Osteocyte (in vitro differentiated cells): ENCODE results near the gene TCERG1L. TPM values are rescaled to one million over a fixed set of nuclear protein-coding genes. Genes with fewer than 3 reads are reported as not detected.

ENCODE experiments used
- DNase-seq: peaks from one replicate; pipeline ENCODE4 v3.0.0; 2021; ENCODE audit warnings: mixed read lengths; ENCODE audit not compliant: unreplicated experiment; ENCODE audit errors: extremely low spot score
- H3K27ac Mint-ChIP-seq: one replicate; pipeline ENCODE4 v1.8.0; 2021; ENCODE audit warnings: mild to moderate bottlenecking, mixed read lengths; ENCODE audit not compliant: unreplicated experiment
- H3K27me3 Mint-ChIP-seq: one replicate; pipeline ENCODE4 v1.8.0; 2021; ENCODE audit warnings: mixed read lengths; ENCODE audit not compliant: unreplicated experiment
- H3K36me3 Mint-ChIP-seq: one replicate; pipeline ENCODE4 v1.8.0; 2021; ENCODE audit warnings: mixed read lengths; ENCODE audit not compliant: unreplicated experiment
- H3K4me1 Mint-ChIP-seq: one replicate; pipeline ENCODE4 v1.8.0; 2021; ENCODE audit warnings: mixed read lengths; ENCODE audit not compliant: unreplicated experiment
- H3K4me3 Mint-ChIP-seq: one replicate; pipeline ENCODE4 v1.8.0; 2021; ENCODE audit warnings: mild to moderate bottlenecking, moderate library complexity, mixed read lengths; ENCODE audit not compliant: unreplicated experiment
- H3K9me3 Mint-ChIP-seq: one replicate; pipeline ENCODE4 v1.8.0; 2021; ENCODE audit warnings: mixed read lengths; ENCODE audit not compliant: unreplicated experiment
- total RNA-seq: library from RNA; stranded (reverse); gene quantifications from 2 replicates; pipeline ENCODE4 v1.2.1, GENCODE V29; 2021
- TF ChIP-seq, protein P1 (sequence below): fragments of 200-600 bp; sonication (generic); IDR thresholded peaks from 2 replicates; pipeline ENCODE4 v1.5.0; 2021; ENCODE audit warnings: antibody characterized with exemption, mild to moderate bottlenecking, moderate library complexity

Gene TCERG1L
- total RNA-seq, 1 donor from 2014 or later: not detected

DNA sequence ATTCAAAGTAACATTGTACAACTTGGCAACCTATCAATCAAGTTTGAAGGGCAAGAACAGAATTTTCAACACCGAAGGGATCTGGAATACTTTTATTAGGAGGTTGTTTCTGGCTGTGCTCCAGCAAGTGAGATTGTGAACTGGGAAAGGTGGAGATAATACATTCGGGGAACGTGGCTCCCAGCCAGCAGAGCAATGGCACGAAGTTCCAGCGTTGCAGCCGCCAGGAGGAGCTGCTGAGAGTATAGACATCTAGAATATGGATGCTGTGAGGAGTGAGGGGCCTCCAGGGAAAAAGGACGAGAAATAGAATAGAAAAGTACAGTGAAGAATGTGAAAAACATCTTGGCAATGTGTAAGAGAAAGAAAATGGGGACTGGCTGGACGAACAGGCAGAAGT is 69.5 kb downstream of the TCERG1L start:
- Mint-ChIP-seq H3K27me3 (no peaks in the 10 kb centered on the region), H3K9me3 (peaks cover 31% of the 10 kb centered on the region), H3K4me3 (no peak overlapping the region), H3K4me1 (no peaks in the 10 kb centered on the region), H3K36me3 (peaks cover 6% of the 10 kb centered on the region), H3K27ac (no peak overlapping the region)
- DNase-seq: no peak
- TF ChIP-seq, protein P1, sequence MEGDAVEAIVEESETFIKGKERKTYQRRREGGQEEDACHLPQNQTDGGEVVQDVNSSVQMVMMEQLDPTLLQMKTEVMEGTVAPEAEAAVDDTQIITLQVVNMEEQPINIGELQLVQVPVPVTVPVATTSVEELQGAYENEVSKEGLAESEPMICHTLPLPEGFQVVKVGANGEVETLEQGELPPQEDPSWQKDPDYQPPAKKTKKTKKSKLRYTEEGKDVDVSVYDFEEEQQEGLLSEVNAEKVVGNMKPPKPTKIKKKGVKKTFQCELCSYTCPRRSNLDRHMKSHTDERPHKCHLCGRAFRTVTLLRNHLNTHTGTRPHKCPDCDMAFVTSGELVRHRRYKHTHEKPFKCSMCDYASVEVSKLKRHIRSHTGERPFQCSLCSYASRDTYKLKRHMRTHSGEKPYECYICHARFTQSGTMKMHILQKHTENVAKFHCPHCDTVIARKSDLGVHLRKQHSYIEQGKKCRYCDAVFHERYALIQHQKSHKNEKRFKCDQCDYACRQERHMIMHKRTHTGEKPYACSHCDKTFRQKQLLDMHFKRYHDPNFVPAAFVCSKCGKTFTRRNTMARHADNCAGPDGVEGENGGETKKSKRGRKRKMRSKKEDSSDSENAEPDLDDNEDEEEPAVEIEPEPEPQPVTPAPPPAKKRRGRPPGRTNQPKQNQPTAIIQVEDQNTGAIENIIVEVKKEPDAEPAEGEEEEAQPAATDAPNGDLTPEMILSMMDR: no peak

DNA sequence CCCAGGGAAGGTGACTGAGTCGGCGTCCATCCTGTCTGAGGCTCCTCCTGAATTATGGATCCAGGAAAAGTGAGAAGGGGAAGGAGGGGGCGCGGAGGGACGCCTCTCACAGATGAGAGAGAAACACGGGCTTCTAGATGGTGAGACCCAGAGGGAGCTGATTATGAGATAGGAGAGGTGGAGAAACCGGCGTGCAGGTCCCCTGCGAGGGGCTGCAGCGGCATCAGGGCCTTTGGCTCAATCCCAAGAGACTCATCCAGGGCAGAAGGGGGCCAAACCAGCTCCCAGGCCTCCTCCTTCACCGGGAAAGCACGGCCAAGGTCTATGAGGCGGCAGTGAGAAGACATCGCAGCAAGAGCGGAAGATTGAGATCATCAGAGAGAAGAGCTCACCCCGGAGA is 70.8 kb downstream of the TCERG1L start:
- Mint-ChIP-seq H3K9me3 (peaks cover 40% of the 10 kb centered on the region), H3K4me3 (no peak overlapping the region), H3K27ac (no peak overlapping the region), H3K27me3 (no peaks in the 10 kb centered on the region), H3K4me1 (no peaks in the 10 kb centered on the region), H3K36me3 (peaks cover 6% of the 10 kb centered on the region)
- DNase-seq: no peak
- TF ChIP-seq, protein P1: no peak

DNA sequence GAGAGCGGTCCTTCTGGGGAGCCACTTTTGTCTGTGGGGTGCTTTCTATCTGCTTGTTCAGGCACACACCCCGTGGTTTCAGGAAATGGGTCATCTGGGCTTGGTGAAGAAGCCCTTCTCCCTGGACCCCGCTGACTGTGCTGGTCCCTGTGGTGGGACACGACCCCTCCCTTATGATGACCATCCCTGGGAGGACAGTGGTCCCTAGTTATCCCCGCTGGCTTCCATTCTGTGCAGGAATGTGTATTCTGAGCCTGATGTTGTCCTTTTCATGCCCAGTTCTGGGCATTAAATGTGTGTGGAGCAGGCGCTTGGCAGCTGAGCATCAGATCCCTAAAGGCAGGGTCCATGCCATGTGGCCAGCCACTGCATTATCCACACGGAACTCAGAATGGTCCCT is 71.6 kb downstream of the TCERG1L start:
- Mint-ChIP-seq H3K36me3 (peaks cover 6% of the 10 kb centered on the region), H3K9me3 (peaks cover 40% of the 10 kb centered on the region), H3K27ac (no peak overlapping the region), H3K4me3 (no peak overlapping the region), H3K4me1 (no peaks in the 10 kb centered on the region), H3K27me3 (no peaks in the 10 kb centered on the region)
- TF ChIP-seq, protein P1: no peak
- DNase-seq: no peak

DNA sequence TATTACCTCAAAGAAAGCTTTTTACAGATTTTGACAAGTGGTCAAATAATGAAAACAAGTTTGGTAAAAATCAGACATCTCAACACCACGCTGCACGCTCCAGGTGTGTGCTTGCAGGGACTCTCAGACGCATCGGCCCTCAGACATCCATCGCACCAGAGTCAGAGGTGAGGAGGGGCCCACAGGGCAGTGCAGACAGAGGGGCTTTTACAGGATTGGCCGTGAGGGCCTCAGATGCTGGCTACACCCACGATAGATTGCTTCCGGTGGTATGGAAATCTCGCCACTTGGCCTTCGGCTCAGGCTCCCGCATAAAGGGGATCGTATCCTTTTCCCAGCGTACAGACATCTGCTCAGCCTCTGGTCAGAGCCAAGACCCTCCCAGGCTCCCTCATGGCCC is 72.1 kb downstream of the TCERG1L start:
- no peaks in the 10 kb centered on the region for H3K27me3 Mint-ChIP-seq
- H3K36me3 Mint-ChIP-seq: peaks cover 6% of the 10 kb centered on the region
- H3K9me3 Mint-ChIP-seq: peaks cover 40% of the 10 kb centered on the region
- no peak overlapping the region for H3K4me3 Mint-ChIP-seq
- no peaks in the 10 kb centered on the region for H3K4me1 Mint-ChIP-seq
- no peak for DNase-seq
- TF ChIP-seq, protein P1: no peak
- H3K27ac Mint-ChIP-seq: no peak overlapping the region

DNA sequence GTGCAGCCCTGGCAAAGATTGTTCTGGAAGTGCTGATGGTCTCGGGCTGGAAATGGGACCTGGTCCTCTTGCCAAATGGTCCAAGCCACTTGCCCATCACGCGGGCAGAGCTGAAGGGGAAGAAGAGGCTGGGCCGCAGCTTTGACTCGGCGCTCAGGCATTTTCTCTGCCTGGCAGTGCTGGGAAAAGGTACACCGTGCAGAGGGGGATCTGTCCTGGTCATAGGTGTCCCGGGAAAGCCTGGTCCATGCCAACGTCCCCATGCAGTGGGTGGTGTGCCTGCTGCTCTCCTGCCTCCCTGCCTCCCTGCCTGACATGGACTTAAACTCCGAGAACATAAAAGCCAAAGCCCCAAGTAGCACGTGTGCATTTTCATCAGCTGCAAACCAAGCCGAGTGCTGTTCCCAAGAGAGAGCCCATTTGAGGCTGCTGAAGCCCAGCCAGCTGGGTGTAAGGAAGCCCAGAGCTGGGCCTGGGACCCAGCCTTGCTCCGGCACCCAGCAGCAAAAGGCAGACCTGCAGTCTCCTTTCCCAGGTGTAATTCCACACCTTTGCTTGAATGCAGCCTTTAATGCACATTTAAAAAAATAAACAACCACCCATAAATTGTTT is 72.7 kb downstream of the TCERG1L start:
- H3K9me3 Mint-ChIP-seq: peaks cover 42% of the 10 kb centered on the region
- DNase-seq: no peak
- H3K27ac Mint-ChIP-seq: no peak overlapping the region
- peaks cover 3% of the 10 kb centered on the region for H3K36me3 Mint-ChIP-seq
- no peak overlapping the region for H3K4me3 Mint-ChIP-seq
- no peaks in the 10 kb centered on the region for H3K27me3 Mint-ChIP-seq
- TF ChIP-seq, protein P1: no peak
- no peaks in the 10 kb centered on the region for H3K4me1 Mint-ChIP-seq
